HCT116 (cell line): ENCODE measurements around the gene PRDM12.

Source experiments
- CTCF ChIP-seq, 3 experiments: fragments of 200-600 bp in 1 of 3; sonication (generic) in 1 of 3; IDR thresholded peaks in 2 of 3; conservative IDR thresholded peaks in 1 of 3; 2 replicates each; pipeline ENCODE4 v1.5.1; 2012 to 2017; ENCODE audit warnings: low read depth in 2 of 3, low read length in 2 of 3, antibody characterized with exemption in 1 of 3, borderline replicate concordance in 1 of 3, control low read depth in 1 of 3, mild to moderate bottlenecking in 1 of 3, mixed read lengths in 1 of 3, mixed run types in 1 of 3, moderate library complexity in 1 of 3; ENCODE audit not compliant: insufficient read depth in 1 of 3
- ELF1 ChIP-seq: IDR thresholded peaks from 2 replicates; pipeline ENCODE4 v1.6.1; 2012; ENCODE audit warnings: low read depth, borderline replicate concordance
- EZH2 ChIP-seq: fragments of 200-600 bp; sonication (generic); IDR thresholded peaks from 2 replicates; pipeline ENCODE4 v1.6.1; 2017; ENCODE audit warnings: antibody characterized with exemption, mixed run types
- POLR2A ChIP-seq: IDR thresholded peaks from 2 replicates; pipeline ENCODE4 v1.7.0; 2011; ENCODE audit warnings: borderline replicate concordance; ENCODE audit not compliant: insufficient read depth, insufficient read length; ENCODE audit errors: extremely low read depth
- ZNF274 ChIP-seq: fragments of 200-500 bp; sonication (Bioruptor generic); IDR thresholded peaks from 2 replicates; pipeline ENCODE4 v1.6.1; 2014; ENCODE audit warnings: mild to moderate bottlenecking, low read depth, low read length, inconsistent platforms

GRCh38 chr9:130710822-130711352 is 46.5 kb downstream of the PRDM12 start:
- TF ChIP-seq CTCF (IDR thresholded peaks at IDR 0.05 in 2 of 3, conservative IDR thresholded peaks at IDR 0.05 in 1 of 3; ENCODE audit: borderline replicate concordance in 1 of 3, insufficient read depth in 1 of 3, low read depth in 2 of 3, low read length in 2 of 3) (no peak), EZH2 (no peak), POLR2A (no peak), ZNF274 (no peak), ELF1 (no peak)
